Coronary artery (tissue), 2 donors: ENCODE data around the gene RWDD3.

Source experiments
- DNase-seq: peaks from one replicate; pipeline ENCODE4 v3.0.0-alpha.2; 2017; ENCODE audit warnings: low spot score
- H3K27ac ChIP-seq, 2 donors: fragments of 200-600 bp; sonication (generic); one replicate each; pipeline ENCODE4 v1.5.1; 2016 to 2019
- H3K4me3 ChIP-seq: fragments of 200-600 bp; sonication (generic); 2 replicates; pipeline ENCODE4 v1.5.1; 2016; ENCODE audit warnings: mild to moderate bottlenecking, moderate library complexity
- TF ChIP-seq, protein P1 (sequence below): fragments of 200-600 bp; sonication (generic); IDR thresholded peaks from one replicate; pipeline ENCODE4 v1.5.1; 2019; ENCODE audit warnings: antibody characterized with exemption

RWDD3 gene, protein sequence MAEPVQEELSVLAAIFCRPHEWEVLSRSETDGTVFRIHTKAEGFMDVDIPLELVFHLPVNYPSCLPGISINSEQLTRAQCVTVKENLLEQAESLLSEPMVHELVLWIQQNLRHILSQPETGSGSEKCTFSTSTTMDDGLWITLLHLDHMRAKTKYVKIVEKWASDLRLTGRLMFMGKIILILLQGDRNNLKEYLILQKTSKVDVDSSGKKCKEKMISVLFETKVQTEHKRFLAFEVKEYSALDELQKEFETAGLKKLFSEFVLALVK

DNA sequence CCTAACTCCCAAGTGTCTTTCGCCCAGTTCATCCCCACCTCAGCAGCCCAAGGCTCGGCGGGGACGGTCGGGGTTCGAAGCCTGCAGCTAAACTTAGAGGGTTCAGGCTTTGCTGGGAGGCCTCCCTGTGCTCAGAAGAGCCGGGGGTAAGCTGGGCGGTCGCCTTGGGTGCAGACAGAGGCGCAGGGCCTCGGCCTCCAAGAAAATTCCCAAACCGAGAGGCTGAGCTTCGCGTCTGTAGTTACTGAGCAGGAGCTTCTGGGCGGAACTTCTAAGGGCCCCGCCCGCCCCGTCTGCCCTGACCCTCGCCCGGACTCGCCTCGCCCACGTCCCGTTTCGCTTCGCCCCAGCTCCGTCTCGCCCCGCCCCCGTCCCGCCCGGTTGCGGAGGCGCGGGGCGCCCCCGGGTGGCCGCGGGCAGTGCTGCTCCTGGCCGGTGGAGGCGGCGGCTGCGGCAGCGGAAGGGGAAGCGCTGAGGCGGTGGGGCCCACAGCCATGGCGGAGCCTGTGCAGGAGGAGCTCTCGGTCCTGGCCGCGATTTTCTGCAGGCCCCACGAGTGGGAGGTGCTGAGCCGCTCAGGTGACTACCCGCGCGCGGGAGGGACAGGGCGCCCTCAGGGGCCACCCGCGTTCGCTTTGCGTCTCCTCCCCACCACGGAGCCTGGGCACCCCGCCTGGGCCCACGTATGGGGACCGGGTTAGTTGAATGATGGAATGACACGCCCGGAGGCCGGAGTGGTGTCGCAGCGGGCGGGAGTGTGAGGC lies at the start of gene RWDD3:
RWDD3 (plus strand) TSS at position 474 of the 764 bp plus-strand sequence; CDS start at position 495, 21 bp downstream.
- TF ChIP-seq, protein P1, sequence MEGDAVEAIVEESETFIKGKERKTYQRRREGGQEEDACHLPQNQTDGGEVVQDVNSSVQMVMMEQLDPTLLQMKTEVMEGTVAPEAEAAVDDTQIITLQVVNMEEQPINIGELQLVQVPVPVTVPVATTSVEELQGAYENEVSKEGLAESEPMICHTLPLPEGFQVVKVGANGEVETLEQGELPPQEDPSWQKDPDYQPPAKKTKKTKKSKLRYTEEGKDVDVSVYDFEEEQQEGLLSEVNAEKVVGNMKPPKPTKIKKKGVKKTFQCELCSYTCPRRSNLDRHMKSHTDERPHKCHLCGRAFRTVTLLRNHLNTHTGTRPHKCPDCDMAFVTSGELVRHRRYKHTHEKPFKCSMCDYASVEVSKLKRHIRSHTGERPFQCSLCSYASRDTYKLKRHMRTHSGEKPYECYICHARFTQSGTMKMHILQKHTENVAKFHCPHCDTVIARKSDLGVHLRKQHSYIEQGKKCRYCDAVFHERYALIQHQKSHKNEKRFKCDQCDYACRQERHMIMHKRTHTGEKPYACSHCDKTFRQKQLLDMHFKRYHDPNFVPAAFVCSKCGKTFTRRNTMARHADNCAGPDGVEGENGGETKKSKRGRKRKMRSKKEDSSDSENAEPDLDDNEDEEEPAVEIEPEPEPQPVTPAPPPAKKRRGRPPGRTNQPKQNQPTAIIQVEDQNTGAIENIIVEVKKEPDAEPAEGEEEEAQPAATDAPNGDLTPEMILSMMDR: peak; percentile 89
- Histone ChIP-seq H3K27ac (peak within 1 kb of the TSS; percentile 94 to 95), H3K4me3 (peak within 1 kb of the TSS; percentile 97)

DNA sequence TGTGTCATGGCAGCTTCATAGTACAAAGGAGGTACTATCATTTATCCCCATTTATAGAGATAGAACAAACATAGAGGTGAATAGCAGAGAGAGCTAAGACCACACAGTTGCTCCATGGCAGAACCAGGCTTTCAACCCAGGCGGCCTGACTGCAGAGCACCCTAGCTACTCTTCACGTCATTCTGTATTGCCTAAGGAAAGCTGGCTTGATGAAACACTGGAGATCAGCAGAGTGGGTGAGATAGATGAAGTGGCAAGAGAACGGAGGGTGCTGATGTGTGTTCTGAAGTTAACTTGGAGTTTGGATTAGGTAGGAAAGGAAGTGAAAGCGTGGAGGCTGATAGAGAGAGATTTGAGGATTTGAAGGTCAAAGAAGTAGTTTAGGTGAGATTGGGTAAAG lies 47.9 kb upstream of the RWDD3 start:
- no peak for DNase-seq
- no peak overlapping the region for H3K4me3 ChIP-seq
- no peak overlapping the region for H3K27ac ChIP-seq
- TF ChIP-seq, protein P1: no peak

More for the DNA sequence above, at the start of gene RWDD3:
- DNase-seq: peak; percentile 96

DNA sequence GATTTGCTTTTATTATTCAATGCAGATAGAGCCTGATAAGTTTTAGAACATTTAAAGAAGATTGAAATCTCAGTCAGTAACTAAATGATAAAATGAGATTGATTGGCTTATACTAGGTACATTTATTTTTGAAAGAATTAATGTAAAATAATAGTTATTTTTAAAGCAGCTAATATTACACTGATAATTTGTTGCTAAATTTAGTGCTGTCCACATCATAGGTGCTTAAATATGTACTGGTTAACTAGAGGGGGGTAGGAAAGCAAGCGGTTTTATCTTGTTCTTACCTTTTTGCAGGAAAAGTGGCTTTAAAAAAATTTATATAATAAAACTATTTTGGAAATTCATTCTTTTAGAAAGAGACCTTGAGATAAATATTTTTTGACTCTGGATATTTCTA lies 40.4 kb upstream of the RWDD3 start:
- no peak overlapping the region for H3K27ac ChIP-seq
- H3K4me3 ChIP-seq: no peak overlapping the region
- no peak for DNase-seq
- TF ChIP-seq, protein P1: no peak

DNA sequence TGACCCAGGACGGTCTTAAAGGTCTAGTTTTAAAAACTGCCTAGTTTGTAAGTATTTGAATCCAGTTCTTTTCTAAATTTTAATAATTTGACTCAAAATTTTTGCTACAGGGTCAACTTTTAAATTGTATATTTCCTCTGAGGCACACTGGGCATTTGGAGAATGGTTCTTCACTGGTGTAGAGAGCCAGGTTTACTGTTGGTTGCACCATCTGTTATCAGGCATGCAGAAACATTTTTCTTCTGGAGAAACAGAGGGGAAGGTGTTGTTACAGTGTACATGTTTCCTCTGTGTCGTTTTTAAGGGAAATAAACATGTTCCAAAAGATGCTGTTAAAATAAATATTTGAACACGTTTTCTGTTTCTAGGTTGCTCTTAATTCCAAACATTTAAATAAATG lies 39.0 kb upstream of the RWDD3 start:
- Histone ChIP-seq H3K4me3 (no peak overlapping the region), H3K27ac (no peak overlapping the region)
- TF ChIP-seq, protein P1: no peak
- DNase-seq: no peak

DNA sequence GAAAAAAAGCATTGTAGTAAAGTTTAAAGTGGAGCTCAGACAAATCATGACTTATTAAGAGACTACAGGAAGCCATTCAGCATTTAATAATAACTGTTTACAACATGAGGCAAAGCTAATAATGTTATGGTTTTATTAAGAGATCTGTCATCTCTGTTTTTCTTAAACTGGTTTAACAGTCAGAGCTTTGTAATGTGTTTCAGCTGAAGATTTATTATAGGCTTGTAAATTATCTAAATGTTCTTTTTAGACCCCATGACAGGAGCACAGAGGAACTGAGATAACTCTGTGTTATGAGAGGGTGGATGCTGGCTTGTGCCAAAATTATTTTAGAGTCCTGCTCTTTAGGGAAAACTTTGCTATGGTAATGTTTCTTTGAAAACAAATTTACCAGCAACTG lies 38.0 kb upstream of the RWDD3 start:
- peak overlapping the region; percentile 29 to 49 for H3K27ac ChIP-seq
- TF ChIP-seq, protein P1: no peak
- DNase-seq: no peak
- no peak overlapping the region for H3K4me3 ChIP-seq

DNA sequence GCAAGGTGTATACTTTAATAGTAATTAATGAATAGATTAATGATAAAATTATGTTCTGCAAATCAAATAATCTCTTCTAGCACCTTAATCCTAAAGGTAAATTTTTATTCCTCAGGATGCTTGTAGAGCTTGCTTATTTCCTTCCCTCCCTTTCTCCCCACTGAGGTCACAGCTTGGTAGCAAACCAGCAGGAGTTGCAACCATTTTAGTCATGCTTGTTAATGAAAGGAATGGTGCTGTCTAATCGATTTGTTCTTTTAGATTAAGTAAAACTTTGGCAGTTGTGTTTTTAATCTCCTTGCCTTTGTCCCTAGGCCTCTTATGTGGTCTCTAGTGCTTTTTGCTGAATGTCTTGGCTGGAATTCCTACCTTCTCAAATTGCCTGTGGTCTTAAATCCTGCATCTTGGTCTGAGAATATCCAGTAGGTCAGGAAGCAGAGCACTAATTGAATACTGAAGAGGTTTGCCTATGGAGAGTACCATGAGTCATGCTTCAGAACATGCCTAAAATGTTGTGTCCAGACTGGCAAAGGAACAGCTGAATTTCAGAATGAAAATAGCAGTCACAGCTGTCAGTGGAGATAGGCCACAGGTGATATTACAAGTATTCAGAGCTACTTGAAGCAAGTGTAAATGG lies 36.3 kb upstream of the RWDD3 start:
- H3K27ac ChIP-seq: peak overlapping the region in 1 of 2 donors; percentile 38

More for the DNA sequence above, 36.3 kb upstream of the RWDD3 start:
- DNase-seq: no peak
- no peak overlapping the region for H3K4me3 ChIP-seq
- TF ChIP-seq, protein P1: no peak
